WTC11 (cell line): ENCODE data around the gene NARS2. TPM values are rescaled to one million over a fixed set of nuclear protein-coding genes. Genes with fewer than 3 reads are reported as not detected.

ENCODE experiments used
- ATAC-seq: fragments of 200-7000 bp; cut with Tn5 transposase; 2 replicates; pipeline ENCODE4 v1.10.0; 2021; ENCODE audit warnings: mild to moderate bottlenecking, moderate library complexity
- CTCF ChIA-PET: fragments of 300-600 bp; sonication (Branson Sonifier 250); formaldehyde crosslinking; loops from one replicate; lab custom pipeline; 2021; ENCODE audit warnings: antibody characterized with exemption; lab: Charles Lee
- POLR2A ChIA-PET: fragments of 350-600 bp; sonication (Branson Sonifier 250); formaldehyde crosslinking; loops from one replicate; lab custom pipeline; 2021; ENCODE audit warnings: antibody characterized with exemption; lab: Charles Lee
- DNase-seq: peaks from one replicate; pipeline ENCODE4 v3.0.0; 2021; ENCODE audit warnings: low spot score
- H3K27ac Mint-ChIP-seq: 2 replicates; pipeline ENCODE4 v1.8.0; 2021; ENCODE audit warnings: mixed read lengths
- H3K27me3 Mint-ChIP-seq: 2 replicates; pipeline ENCODE4 v1.8.0; 2021; ENCODE audit warnings: low read depth, mild to moderate bottlenecking, moderate library complexity, mixed read lengths
- H3K36me3 Mint-ChIP-seq: 2 replicates; pipeline ENCODE4 v1.8.0; 2021; ENCODE audit warnings: mixed read lengths
- H3K4me1 Mint-ChIP-seq: 2 replicates; pipeline ENCODE4 v1.8.0; 2022; ENCODE audit warnings: mixed read lengths
- H3K4me3 Mint-ChIP-seq: 2 replicates; pipeline ENCODE4 v1.8.0; 2021; ENCODE audit warnings: mild to moderate bottlenecking, moderate library complexity, mixed read lengths
- H3K9me3 Mint-ChIP-seq: 2 replicates; pipeline ENCODE4 v1.8.0; 2021; ENCODE audit warnings: mixed read lengths
- AFF4 ChIP-seq: sonication (generic); formaldehyde crosslinking; IDR thresholded peaks from 2 replicates; pipeline ENCODE4 v1.8.1; 2023; ENCODE audit warnings: mild to moderate bottlenecking, missing genetic modification reagents, borderline replicate concordance
- AR ChIP-seq: fragments of 250-450 bp; sonication (Bioruptor Pico); IDR thresholded peaks from 2 replicates; pipeline ENCODE4 v1.9.0; 2021; ENCODE audit warnings: mild to moderate bottlenecking
- ARID4B ChIP-seq: sonication (generic); formaldehyde crosslinking; IDR thresholded peaks from 2 replicates; pipeline ENCODE4 v1.8.0; 2023; ENCODE audit warnings: missing genetic modification reagents, mild to moderate bottlenecking, borderline replicate concordance
- ATF3 ChIP-seq: sonication (generic); formaldehyde crosslinking; conservative IDR thresholded peaks from 2 replicates; pipeline ENCODE4 v1.8.1; 2022; ENCODE audit warnings: mild to moderate bottlenecking, missing genetic modification reagents
- ATF6 ChIP-seq: sonication (generic); formaldehyde crosslinking; IDR thresholded peaks from 2 replicates; pipeline ENCODE4 v1.8.1; 2023; ENCODE audit warnings: mild to moderate bottlenecking, missing genetic modification reagents
- CREB1 ChIP-seq: sonication (generic); formaldehyde crosslinking; IDR thresholded peaks from 2 replicates; pipeline ENCODE4 v1.8.0; 2023; ENCODE audit warnings: mild to moderate bottlenecking, missing genetic modification reagents
- CREM ChIP-seq: sonication (generic); formaldehyde crosslinking; IDR thresholded peaks from 2 replicates; pipeline ENCODE4 v1.8.1; 2022; ENCODE audit warnings: mild to moderate bottlenecking, missing genetic modification reagents, moderate library complexity
- GABPB1 ChIP-seq: sonication (generic); formaldehyde crosslinking; IDR thresholded peaks from 2 replicates; pipeline ENCODE4 v1.8.1; 2023; ENCODE audit warnings: mild to moderate bottlenecking, missing genetic modification reagents
- JAZF1 ChIP-seq: fragments of 250-450 bp; sonication (Bioruptor Pico); IDR thresholded peaks from 2 replicates; pipeline ENCODE4 v1.9.0; 2021; ENCODE audit warnings: moderate library complexity, mild to moderate bottlenecking, inconsistent platforms
- MAX ChIP-seq: sonication (generic); formaldehyde crosslinking; IDR thresholded peaks from 2 replicates; pipeline ENCODE4 v1.8.0; 2022; ENCODE audit warnings: mild to moderate bottlenecking, missing genetic modification reagents
- MXD4 ChIP-seq: fragments of 250-450 bp; sonication (Bioruptor Pico); IDR thresholded peaks from 2 replicates; pipeline ENCODE4 v1.8.0; 2021; ENCODE audit warnings: mild to moderate bottlenecking, moderate library complexity, borderline replicate concordance
- NR3C1 ChIP-seq: sonication (generic); formaldehyde crosslinking; conservative IDR thresholded peaks from 2 replicates; pipeline ENCODE4 v1.8.1; 2023; ENCODE audit warnings: low read depth, mild to moderate bottlenecking, missing genetic modification reagents
- OVOL2 ChIP-seq: fragments of 250-450 bp; sonication (Bioruptor Pico); IDR thresholded peaks from 2 replicates; pipeline ENCODE4 v1.9.0; 2021; ENCODE audit warnings: mild to moderate bottlenecking, borderline replicate concordance
- SMAD4 ChIP-seq: sonication (generic); formaldehyde crosslinking; IDR thresholded peaks from 2 replicates; pipeline ENCODE4 v1.8.0; 2022; ENCODE audit warnings: mild to moderate bottlenecking, missing genetic modification reagents
- TEAD4 ChIP-seq: sonication (generic); formaldehyde crosslinking; IDR thresholded peaks from 2 replicates; pipeline ENCODE4 v1.8.0; 2022; ENCODE audit warnings: mild to moderate bottlenecking, missing genetic modification reagents
- TP53 ChIP-seq: sonication (generic); formaldehyde crosslinking; IDR thresholded peaks from 2 replicates; pipeline ENCODE4 v1.8.1; 2023; ENCODE audit warnings: mild to moderate bottlenecking, missing genetic modification reagents
- ZNF138 ChIP-seq: sonication (generic); formaldehyde crosslinking; conservative IDR thresholded peaks from 2 replicates; pipeline ENCODE4 v1.8.1; 2022; ENCODE audit warnings: mild to moderate bottlenecking, moderate library complexity, missing genetic modification reagents
- ZNF317 ChIP-seq: sonication (generic); formaldehyde crosslinking; IDR thresholded peaks from 2 replicates; pipeline ENCODE4 v1.8.1; 2023; ENCODE audit warnings: low read depth, mild to moderate bottlenecking, moderate library complexity, missing genetic modification reagents, borderline replicate concordance
- ZNF532 ChIP-seq: fragments of 250-450 bp; sonication (Bioruptor Pico); IDR thresholded peaks from 2 replicates; pipeline ENCODE4 v1.9.0; 2021; ENCODE audit warnings: mild to moderate bottlenecking, borderline replicate concordance
- total RNA-seq: library from RNA; stranded (reverse); gene quantifications from 3 replicates; pipeline ENCODE4 v1.2.3, GENCODE V29; 2021

The NARS2 gene
- total RNA-seq, 1 experiment from 2014 or later = 36.4 TPM

- no peak for TF ChIP-seq ARID4B (CRISPR knock-in tag)
- TF ChIP-seq ATF3 (CRISPR knock-in tag) = no peak
- TF ChIP-seq OVOL2 (CRISPR knock-in tag) = no peak
Measured at GRCh38 chr11:78392854-78393253, 181.8 kb downstream of the NARS2 start (continued).

- ChIA-PET POLR2A (no interaction called here), CTCF (no interaction called here)
- peaks cover 5% of the 10 kb centered on the region for H3K4me1 Mint-ChIP-seq
- H3K27me3 Mint-ChIP-seq = no peaks in the 10 kb centered on the region
- ATAC-seq (no peak), DNase-seq (no peak)
- H3K36me3 Mint-ChIP-seq = no peaks in the 10 kb centered on the region
- no peaks in the 10 kb centered on the region for H3K9me3 Mint-ChIP-seq
- H3K4me3 Mint-ChIP-seq = no peak overlapping the region
- H3K27ac Mint-ChIP-seq = no peak overlapping the region
- TF ChIP-seq ATF6 (CRISPR knock-in tag) (no peak), ZNF138 (CRISPR knock-in tag) (no peak), MAX (CRISPR knock-in tag) (no peak), GABPB1 (CRISPR knock-in tag) (no peak), ZNF317 (no peak), TP53 (CRISPR knock-in tag) (no peak), TEAD4 (CRISPR knock-in tag) (no peak), AR (CRISPR knock-in tag) (no peak), CREM (CRISPR knock-in tag) (no peak), ZNF532 (no peak), AFF4 (CRISPR knock-in tag) (no peak), JAZF1 (CRISPR knock-in tag) (no peak), MXD4 (CRISPR knock-in tag) (no peak), SMAD4 (CRISPR knock-in tag) (no peak), NR3C1 (CRISPR knock-in tag) (no peak), CREB1 (CRISPR knock-in tag) (no peak)
Measured at GRCh38 chr11:78391424-78391823, 183.2 kb downstream of the NARS2 start.
